T-helper 2 cell treated with Interferon-gamma antibody and Interleukin-4, amounts not matched to agents 100 ng/mL and 5 ng/mL, for 36 hours (primary cell): ENCODE data around the gene SSR1. TPM values are rescaled to one million over a fixed set of nuclear protein-coding genes. Genes with fewer than 3 reads are reported as not detected.

Source experiments
- intact Hi-C: fragments of 100-400 bp; cut with micrococcal nuclease; formaldehyde crosslinking; loops from one replicate; pipeline ENCODE4 v1.15.1; 2023
- total RNA-seq: library from RNA; stranded (reverse); gene quantifications from 2 replicates; pipeline ENCODE4 v1.2.3, GENCODE V29; 2022

Gene SSR1
- total RNA-seq, 1 donor from 2014 or later: 210 TPM

- intact Hi-C loops: loop anchor here (1.0 kb wide), 1 partner anchor 21 kb away; no protein-coding TSS in a partner anchor
Measured at GRCh38 chr6:7218406-7218988, 94.5 kb downstream of the SSR1 start.

Other genes starting within 250 kb of the SSR1 start
- gene RREB1, start 205.2 kb downstream of the SSR1 start, total RNA-seq: 26.9 and 27.7 TPM in 2 replicates
- 0.16 TPM in 1 of 2 replicates, not detected in the other for gene CAGE1, start 76.5 kb upstream of the SSR1 start, total RNA-seq
- 35.5 and 43.6 TPM in 2 replicates for gene RIOK1, start 76.6 kb upstream of the SSR1 start, total RNA-seq
- 0.02 TPM in 1 of 2 replicates, not detected in the other for gene DSP, start 228.5 kb upstream of the SSR1 start, total RNA-seq